ENCODE results near the gene TTC39B.

GRCh38 chr9:15131094-15131493, 175.9 kb downstream of the TTC39B start:
- TF ChIP-seq TAF1 (IDR thresholded peaks at IDR 0.05; ENCODE audit: low read depth), result no peak
- no peak for TF ChIP-seq USF1 (IDR thresholded peaks at IDR 0.05)
- TF ChIP-seq ZBTB7A (IDR thresholded peaks at IDR 0.05; ENCODE audit: low read depth), result no peak
- no peak for TF ChIP-seq EP300 (IDR thresholded peaks at IDR 0.05; ENCODE audit: borderline replicate concordance)
- TF ChIP-seq REST (IDR thresholded peaks at IDR 0.05; ENCODE audit: low read depth), result no peak
- no peak for TF ChIP-seq TCF12 (IDR thresholded peaks at IDR 0.05; ENCODE audit: low read depth)
- TF ChIP-seq NFIC (IDR thresholded peaks at IDR 0.05), result no peak
- no peak for TF ChIP-seq MAX (IDR thresholded peaks at IDR 0.05)
- no peak for TF ChIP-seq CREB1 (IDR thresholded peaks at IDR 0.05; ENCODE audit: low read depth)
- TF ChIP-seq RAD21 (IDR thresholded peaks at IDR 0.05; ENCODE audit: low read depth), result no peak
- no peak for TF ChIP-seq EGR1 (IDR thresholded peaks at IDR 0.05)
- no peak for TF ChIP-seq YY1 (IDR thresholded peaks at IDR 0.05; ENCODE audit: low read depth)

All from Ishikawa (cell line).